RPMI8226 (cell line): ENCODE results near the gene INF2.

Experiments
- DNase-seq: peaks from one replicate; pipeline ENCODE4 v3.0.0-alpha.2; 2015

The INF2 gene

GRCh38 chr14:104691546-104692260, 2.3 kb downstream of the INF2 start:
- DNase-seq = no peak

DNA sequence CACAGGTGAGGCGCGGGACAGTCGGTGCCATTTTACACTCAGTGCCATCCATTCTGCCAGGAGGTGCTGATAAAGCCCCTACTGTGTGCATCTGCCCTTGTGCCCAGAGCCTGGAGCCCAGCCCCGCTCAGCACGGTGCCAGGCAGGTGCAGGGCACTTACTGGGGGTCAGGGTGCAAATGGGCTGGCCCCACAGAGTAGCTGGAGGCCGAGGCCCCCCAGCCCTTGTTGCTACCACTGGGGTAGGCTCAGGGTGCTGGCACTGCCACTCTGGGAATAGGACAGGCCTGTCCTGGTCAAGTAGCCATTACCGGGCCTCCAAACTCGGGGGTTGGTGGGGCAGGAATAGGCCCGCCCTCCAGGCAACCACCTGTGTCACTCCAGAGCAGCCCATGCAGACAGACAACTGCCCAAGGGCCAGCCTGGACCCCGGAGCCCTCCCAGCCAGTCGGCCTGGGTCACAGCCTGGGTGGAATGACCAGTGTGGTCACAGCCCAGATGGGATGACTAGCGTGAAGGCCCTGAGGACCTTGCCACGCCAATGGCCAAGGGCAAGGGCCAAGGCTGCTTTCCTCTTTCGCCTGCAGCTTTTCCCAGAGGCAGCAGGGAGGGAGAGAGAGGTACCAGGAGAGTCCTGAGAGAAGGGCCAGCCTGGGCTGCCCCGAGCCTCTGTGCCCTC, 3.0 kb downstream of the INF2 start:
- DNase-seq = no peak

DNA sequence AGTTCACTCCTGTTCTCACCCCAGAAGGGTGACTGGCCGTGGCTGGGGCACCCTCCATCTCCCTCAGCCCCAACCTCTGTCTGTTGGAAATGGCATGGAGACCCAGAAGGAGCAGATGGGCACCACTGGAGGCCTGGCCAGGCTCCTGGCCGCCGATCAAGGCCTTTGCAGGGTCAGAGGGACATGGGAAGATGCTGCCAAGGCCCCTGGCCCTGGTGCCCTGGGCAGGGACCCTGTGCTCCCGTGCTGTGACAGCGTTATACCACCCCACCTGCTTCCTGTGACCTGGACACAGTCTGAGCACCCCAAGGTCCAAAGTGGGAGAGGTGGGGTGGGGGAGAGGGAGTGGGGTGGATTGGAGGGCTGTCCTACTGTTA, 3.5 kb downstream of the INF2 start:
- DNase-seq = no peak

DNA sequence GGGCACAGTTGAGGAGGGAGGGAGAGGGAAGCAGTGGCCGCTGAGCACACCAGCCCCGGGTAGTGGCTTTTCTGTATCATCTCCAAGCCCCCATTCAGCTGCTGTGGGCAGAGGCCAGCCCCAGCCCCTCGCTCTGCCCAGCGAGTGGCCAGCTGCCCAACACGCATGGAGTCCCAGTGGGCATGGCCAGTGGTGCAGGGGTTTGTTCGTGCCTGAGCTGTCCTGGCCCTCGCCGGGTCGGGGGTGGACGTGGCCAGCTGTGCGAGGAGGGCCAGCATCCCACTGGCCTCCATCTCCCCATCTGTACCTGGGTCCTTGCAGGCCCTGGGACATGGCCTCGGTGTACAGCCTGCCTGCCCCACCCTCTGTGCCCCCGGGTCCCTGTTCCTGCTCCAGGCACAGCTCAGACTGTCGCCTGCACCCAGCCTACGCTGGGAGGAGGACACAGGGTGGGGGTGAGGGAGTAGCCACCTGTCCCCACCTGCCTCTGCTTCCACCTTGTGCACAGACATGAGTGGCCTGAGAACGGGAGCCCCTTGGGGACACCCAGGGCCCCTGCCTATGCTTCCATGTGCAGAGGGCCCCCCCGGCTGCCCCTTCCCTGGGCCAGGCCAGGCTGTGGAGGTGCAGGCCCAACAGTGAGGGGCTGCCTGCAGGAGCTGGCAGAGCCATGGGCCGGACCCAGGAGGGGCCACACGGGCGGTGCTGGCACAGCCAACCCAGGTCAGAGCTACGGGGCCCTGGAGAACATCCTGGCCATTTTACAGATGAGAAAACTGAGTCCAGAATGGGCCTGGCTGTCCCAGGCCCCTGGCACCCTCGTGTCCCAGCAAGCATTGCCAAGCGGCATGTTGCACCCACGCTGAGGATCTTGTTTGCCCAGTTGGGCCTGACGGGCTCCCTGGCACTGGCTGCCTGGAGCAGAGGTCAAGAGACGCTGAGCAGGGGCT, 4.3 kb downstream of the INF2 start:
- no peak for DNase-seq

DNA sequence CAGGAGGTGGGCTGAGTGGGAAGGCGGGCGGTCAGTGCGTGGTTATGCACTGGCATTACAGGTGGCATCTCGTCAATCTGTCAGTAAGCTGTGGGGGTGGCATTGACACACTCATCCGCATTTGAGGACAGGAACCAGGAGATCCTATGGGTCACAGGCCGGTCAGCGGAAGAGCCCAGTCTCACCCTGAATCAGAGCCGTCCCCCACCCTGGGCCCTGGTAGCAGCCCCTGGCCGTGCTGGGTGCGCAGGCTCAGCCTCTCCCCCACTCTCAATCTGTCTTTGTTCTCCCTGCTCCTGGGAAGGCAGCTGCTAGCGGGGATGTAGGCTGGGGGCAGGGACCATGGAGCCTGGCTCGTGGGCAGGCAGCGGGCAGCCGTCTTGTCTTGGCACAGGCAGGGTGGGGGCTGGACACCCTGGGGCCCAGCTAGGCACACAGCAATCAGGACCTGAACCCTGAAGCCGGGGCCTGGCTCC, 5.1 kb downstream of the INF2 start:
- DNase-seq = no peak

DNA sequence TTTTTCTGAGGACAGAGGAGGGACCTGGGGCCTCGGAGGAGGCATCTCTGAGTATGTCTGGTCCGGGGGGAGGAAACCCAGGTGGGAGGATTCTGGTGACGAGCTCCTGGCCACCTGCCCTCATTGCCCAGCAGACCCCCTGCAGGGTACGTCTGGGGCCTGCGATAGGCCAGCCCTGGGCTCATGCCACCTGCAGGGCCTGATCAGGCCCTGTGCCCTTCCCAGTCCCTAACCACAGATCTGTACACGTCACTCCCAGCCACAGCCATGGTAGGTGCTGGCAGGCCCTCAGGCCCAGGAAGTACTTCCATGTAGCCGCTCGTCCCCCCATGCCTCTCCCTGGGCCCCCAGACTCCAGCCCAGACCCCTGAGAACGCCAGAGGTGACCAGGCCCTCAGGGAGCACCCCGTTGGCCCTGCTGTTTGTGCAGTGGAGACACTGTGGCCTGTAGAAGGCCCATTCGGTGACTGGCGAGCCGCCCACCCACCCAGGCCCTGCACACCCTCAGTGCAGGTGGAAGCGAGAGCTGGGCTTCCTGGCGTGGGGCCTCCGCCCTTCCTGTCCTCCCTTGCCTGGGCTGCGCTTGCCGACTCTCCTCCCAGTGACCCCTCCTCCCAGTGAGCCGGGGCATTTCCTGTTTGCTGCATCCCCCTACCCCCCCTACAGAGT, 5.7 kb downstream of the INF2 start:
- no peak for DNase-seq

DNA sequence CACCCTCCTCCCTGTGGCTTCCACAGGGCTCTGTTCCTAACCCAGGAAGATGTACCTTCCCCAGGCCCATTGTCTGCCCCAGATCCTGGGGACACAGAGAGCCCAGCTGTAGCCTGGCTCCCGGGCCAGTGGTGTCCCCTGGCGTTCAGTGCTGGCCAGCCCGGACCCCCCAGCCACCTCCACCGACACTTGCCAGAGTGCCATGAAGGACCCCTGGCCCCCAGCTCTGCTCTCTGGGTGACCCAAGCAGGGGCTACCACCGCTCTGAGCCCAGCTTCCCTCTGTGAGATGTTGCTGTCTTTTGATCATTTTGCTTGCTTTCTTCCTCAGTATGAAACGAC, 6.2 kb downstream of the INF2 start:
- DNase-seq = no peak

DNA sequence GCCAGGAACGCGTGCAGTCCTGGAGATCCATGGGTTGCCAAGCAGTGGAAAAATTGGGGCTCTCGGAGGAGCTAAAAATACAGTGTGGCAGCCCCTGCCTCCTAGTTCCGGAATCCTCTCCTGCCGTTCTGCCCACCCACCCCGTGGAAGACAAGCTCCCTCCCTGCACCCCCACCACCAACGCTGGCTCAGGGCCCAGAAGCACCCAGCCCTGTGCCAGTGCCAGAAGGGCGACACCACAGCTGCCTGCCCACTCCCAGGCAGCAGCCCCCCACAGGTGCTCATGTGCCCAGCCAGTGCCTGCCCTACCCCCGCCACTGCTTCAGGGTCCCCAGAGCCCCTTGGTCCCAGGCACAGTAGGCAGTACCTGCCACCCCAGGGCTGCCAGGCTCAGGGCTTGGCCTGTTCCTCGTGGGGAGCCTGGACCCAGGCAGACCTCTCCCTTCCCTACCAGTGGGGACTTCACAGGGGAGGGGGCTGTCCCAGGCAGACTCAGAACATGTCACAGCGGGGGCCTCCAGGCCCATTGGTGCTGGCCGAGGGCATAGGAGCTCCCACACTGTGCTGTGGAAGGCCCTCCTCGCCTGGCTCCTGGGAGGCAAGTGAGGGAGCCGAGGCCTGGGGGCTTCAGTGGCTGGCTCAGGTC, 7.4 kb downstream of the INF2 start:
- DNase-seq = no peak

DNA sequence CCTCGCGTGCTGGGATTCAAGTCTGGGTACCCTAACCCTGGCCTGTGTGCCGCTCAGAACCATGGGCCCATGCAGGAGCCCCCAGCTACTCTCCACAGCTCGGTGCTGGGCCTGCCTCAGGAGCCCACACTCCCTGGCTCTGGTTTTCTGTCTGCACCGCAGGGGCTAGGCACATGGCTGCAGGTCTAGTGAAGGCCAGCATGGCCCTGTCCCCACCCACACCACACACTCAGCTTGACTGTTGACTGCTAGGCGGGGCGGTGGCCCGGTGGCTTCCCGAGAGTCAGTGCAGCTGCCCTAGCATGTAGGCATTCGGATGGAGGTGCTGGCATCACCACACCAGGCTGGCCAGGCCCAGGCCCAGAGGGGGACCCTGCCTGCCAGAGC, 7.9 kb downstream of the INF2 start:
- no peak for DNase-seq

DNA sequence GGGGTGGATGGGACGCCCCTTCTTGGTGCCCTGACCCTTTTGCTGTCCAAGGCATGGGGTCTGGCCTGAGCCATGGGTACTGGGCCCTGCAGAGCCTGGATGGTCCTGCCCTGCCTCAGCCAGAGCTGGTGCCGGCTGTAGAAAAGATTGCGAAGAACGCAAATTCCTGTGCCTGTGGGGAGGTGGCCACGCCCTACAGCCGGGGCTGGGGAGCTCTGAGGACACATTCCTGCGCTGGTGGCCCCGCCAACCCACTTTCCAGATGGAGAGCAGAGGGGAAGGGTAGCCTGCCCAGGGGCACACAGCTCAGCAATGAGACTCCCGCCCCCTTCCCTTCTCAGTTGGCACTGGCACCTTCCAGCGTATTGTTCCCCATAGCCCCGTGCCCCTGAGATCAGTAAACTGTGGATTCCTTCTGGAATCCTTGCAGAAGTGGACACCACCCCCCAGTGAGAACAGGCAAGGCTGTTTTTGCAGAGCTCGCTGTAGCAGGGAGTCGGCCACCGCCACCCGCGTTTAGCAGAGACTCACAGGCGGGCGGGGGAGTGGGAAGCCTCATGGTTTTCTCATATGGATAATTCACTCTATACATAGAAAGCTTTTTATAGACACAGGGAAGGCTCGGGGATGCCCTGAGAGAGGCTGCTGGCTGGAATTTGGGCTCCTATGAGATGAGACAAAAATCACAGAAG, 8.6 kb downstream of the INF2 start:
- no peak for DNase-seq

DNA sequence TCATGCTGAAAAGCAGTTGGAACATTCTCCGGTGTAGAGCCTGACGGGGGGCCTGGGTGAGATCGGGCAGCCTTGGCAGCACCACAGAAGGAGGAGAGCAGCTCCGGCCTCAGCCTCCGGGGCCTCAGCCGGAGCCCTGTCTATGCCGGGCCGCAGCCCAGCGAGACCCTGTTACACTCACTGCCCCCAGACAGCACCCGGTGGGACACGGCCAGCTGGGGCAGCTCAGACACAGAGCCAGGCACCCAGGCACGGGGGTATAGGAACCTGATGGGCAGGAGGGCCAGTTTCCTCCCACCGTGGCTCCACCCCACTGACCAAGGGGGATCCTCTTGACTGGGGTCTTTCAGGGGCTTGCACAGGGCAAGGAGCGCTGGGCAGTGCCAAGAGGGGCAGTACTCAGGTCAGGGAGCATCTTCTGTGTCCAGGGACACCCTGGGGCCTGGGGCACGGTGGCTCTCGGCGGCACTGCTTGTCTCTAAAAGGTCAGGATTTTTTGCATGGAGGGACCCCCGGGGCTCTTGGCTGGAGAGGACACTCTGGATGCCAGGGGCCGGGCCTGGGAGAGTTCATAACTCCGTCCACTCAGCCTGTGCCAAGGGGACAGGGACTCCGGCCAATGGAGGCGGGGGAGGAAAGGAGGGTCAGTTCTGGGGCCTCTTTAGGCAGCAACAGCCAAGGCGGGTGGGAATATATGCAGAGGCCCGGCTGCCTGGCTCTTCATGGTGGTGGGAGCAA, 9.4 kb downstream of the INF2 start:
- DNase-seq = no peak

DNA sequence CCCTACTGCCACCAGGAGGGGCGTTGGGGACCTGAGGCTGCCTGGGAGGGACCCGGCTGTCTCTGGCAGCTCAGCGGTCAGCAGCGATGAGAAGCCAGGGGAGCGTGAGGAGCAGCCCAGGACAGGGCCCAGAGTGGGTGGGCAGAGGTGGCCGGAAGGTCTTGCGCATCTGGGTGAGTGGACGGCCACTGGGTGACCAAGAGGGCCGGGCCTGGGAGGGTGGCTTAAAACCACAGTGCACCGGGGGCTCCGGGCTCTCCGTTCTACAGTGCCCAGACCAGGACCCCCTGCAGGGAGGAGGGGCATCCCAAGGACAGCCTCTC, 10.0 kb downstream of the INF2 start:
- DNase-seq = no peak

DNA sequence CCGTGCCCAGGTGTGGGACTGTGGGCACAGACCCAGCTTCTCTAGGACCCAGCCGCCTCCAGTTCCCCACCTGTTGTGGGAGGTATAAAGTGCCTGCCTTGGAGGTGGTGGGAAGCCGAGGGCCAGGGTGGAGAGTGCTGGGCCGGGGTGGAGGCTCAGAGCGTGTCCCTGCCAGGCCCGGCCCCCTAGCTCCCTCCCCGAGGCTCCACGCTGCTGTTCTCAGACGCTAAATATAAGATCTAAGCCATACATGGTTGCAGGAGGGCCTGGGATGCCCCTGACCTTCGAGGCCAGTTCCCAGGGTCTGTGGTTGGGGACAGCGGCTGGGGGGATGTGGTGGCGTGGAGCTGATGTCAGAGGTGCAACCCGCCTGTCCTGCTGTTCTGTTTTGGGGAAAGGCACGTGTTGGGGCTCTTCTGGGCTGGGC, 10.8 kb downstream of the INF2 start:
- no peak for DNase-seq

- no peak for DNase-seq
These were observed 11.4 kb downstream of the INF2 start for GRCh38 chr14:104700747-104701217.

GRCh38 chr14:104701383-104702076, 12.1 kb downstream of the INF2 start:
- no peak for DNase-seq

DNA sequence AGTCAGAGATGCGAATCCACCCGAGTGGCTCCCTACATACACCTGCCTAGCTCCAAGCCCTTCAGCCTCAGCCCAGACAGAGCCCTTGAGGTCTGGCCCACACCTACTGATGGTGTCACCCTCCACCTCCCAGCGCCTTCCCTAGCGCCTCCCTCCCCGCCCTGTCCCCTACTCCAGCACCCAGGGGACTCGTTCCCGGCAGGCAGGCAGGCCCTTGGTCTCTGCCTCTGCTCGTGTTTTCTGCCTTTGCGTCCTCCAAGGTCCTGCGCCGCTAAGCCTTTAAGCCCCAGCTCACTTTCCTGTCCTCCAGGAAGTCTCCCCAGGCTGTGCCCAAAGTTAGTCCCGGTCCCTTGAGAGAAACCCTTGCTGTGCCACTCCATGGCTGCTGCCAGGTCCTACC, 12.7 kb downstream of the INF2 start:
- no peak for DNase-seq

GRCh38 chr14:104702673-104703072, 13.3 kb downstream of the INF2 start:
- DNase-seq = no peak

GRCh38 chr14:104703269-104703668, 13.9 kb downstream of the INF2 start:
- no peak for DNase-seq

GRCh38 chr14:104704252-104704651, 14.8 kb downstream of the INF2 start:
- DNase-seq = no peak

DNA sequence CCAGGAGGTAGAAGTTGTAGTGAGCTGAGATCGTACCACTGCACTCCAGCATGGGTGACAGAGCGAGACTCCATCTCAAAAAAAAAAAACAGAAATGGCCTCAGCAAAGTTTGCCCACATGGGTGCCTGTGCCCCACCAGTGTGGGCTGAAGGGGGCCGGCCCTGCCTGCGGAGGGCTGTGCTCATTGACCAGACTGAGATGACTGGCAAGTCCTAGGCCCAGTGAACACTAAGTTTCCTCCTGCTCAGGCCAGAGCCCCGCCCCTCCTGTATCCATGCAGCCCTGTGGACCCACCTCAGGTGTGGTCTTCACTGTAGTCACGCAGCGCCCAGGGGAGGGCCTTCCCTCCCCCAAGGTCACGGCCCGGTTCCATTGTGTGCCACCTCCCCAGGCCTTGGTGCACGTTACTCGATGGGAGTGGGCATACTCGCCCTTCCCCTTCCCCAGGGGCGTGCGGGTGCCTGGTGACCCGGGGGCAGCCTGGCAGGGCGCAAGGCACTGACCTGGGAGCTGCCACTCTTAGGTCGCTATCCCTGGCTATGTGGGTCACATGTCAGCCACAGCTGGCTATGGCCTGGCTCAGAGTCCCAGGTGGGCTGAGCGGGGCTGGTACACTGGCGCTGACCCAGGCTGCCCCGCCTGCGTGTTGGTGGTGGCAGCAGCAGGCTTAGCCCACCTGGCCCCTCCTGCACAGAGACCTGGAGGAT, 16.1 kb downstream of the INF2 start:
- DNase-seq = no peak
